ENCODE measurements around the gene KIRREL3. TPM values are rescaled to one million over a fixed set of nuclear protein-coding genes. Genes with fewer than 3 reads are reported as not detected.

Gene KIRREL3
- total and polyA plus RNA-seq, 9 donors = 0.25 to 5.3 (median 0.48) TPM

- Histone ChIP-seq H3K36me3 (no peaks in the 10 kb centered on the region), H3K9me3 (no peaks in the 10 kb centered on the region), H3K27ac (no peak overlapping the region), H3K4me1 (ENCODE audit: insufficient read depth) (no peaks in the 10 kb centered on the region), H3K27me3 (no peaks in the 10 kb centered on the region), H3K4me3 (no peak overlapping the region)
- 50 to 61% (median 51%) methylated on average over 10 of the region's 10 CpGs for whole genome bisulfite sequencing, 3 donors
- TF ChIP-seq EP300 (IDR thresholded peaks at IDR 0.05) (no peak), POLR2A (IDR thresholded peaks at IDR 0.05) (no peak)
- TF ChIP-seq, protein P1, sequence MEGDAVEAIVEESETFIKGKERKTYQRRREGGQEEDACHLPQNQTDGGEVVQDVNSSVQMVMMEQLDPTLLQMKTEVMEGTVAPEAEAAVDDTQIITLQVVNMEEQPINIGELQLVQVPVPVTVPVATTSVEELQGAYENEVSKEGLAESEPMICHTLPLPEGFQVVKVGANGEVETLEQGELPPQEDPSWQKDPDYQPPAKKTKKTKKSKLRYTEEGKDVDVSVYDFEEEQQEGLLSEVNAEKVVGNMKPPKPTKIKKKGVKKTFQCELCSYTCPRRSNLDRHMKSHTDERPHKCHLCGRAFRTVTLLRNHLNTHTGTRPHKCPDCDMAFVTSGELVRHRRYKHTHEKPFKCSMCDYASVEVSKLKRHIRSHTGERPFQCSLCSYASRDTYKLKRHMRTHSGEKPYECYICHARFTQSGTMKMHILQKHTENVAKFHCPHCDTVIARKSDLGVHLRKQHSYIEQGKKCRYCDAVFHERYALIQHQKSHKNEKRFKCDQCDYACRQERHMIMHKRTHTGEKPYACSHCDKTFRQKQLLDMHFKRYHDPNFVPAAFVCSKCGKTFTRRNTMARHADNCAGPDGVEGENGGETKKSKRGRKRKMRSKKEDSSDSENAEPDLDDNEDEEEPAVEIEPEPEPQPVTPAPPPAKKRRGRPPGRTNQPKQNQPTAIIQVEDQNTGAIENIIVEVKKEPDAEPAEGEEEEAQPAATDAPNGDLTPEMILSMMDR (IDR thresholded peaks at IDR 0.05) = no peak
- intact Hi-C loops (cut with DNase I) = no loop called here
- DNase-seq = no peak
Observed at GRCh38 chr11:126514061-126514693, 486.4 kb downstream of the KIRREL3 start.

- TF ChIP-seq, protein P1 (IDR thresholded peaks at IDR 0.05) = no peak
- TF ChIP-seq POLR2A (IDR thresholded peaks at IDR 0.05) = no peak
- no peak for TF ChIP-seq EP300 (IDR thresholded peaks at IDR 0.05)
- H3K4me3 ChIP-seq = no peak overlapping the region
- intact Hi-C loops (cut with DNase I) = no loop called here
- H3K9me3 ChIP-seq = no peaks in the 10 kb centered on the region
- H3K36me3 ChIP-seq = no peaks in the 10 kb centered on the region
- no peaks in the 10 kb centered on the region for H3K27me3 ChIP-seq
- H3K4me1 ChIP-seq (ENCODE audit: insufficient read depth) = no peaks in the 10 kb centered on the region
- WGBS, 3 donors = 70 to 78% (median 77%) methylated on average over 10 to 11 of the region's 11 CpGs
- DNase-seq = no peak
- no peak overlapping the region for H3K27ac ChIP-seq
Observed at GRCh38 chr11:126512741-126513715, 487.5 kb downstream of the KIRREL3 start.

DNA sequence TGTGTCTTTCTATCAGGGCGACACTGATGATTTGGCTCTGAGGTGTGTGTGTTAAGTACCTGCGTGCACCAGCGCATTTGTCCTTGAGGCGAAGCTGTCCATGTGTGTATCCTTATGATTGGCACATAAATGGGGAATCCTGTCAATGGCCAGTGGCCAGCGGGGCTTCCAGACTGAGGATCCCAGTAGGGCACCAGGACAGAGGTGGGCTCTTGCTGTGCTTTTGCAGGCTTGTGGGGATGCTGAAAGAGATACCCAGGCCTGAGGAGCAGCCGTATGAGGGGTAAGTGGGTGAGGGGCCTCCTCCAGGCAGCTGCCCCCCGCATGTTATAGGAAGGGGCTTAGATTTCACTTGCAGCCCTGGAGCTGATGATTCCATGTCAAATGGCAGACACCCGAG lies 488.3 kb downstream of the KIRREL3 start:
- Histone ChIP-seq H3K27ac (no peak overlapping the region), H3K4me3 (no peak overlapping the region), H3K36me3 (no peaks in the 10 kb centered on the region), H3K27me3 (no peaks in the 10 kb centered on the region), H3K4me1 (ENCODE audit: insufficient read depth) (no peaks in the 10 kb centered on the region), H3K9me3 (no peaks in the 10 kb centered on the region)
- 88 to 89% (median 88%) methylated on average over 8 of the region's 8 CpGs for WGBS, 3 donors
- DNase-seq = no peak
- intact Hi-C loops (cut with DNase I) = no loop called here
- no peak for TF ChIP-seq POLR2A (IDR thresholded peaks at IDR 0.05)
- TF ChIP-seq, protein P1 (IDR thresholded peaks at IDR 0.05) = no peak
- TF ChIP-seq EP300 (IDR thresholded peaks at IDR 0.05) = no peak

DNA sequence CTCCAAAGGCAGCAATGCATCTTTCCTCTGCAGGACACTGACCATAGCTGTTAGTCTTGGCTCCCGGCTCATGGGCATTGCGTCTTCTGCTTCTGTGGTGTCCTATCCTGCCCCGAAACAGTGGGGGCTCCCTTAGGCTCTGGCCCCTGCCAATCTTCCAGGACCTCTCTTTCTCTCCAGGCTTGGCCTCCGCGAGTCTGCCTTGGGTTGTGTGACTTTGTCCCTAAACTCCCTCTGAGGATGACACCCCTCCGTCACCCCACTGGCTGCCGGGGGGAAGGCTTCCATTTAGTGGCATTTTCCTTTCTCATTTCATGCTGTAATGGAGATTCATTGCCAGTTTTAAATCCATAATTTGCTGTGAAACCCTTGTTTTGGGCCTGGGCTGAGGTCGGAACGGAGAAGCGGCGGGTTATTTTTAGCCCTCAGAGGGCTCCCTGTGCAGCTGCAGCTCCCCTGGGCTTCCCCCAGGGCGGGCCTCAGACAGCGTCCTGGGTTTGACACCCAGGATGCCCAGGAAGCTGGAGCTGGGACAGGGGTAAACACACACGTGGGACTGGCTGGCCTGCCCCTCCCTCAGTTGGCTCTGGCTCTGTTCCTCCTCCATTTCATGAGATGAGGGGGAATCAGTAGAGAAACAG lies 489.0 kb downstream of the KIRREL3 start:
- H3K4me1 ChIP-seq (ENCODE audit: insufficient read depth) = no peaks in the 10 kb centered on the region
- TF ChIP-seq EP300 (IDR thresholded peaks at IDR 0.05) (no peak), POLR2A (IDR thresholded peaks at IDR 0.05) (no peak)
- TF ChIP-seq, protein P1 (IDR thresholded peaks at IDR 0.05) = no peak
- no peak for DNase-seq
- 66 to 79% (median 77%) methylated on average over 14 of the region's 14 CpGs for WGBS, 3 donors
- no peak overlapping the region for H3K27ac ChIP-seq
- H3K36me3 ChIP-seq = no peaks in the 10 kb centered on the region
- H3K27me3 ChIP-seq = no peaks in the 10 kb centered on the region
- H3K9me3 ChIP-seq = no peaks in the 10 kb centered on the region
- H3K4me3 ChIP-seq = no peak overlapping the region
- intact Hi-C loops (cut with DNase I) = no loop called here

Measured in ovary (tissue), 9 donors.